HepG2 (cell line): ENCODE measurements around the gene C1GALT1. TPM values are rescaled to one million over a fixed set of nuclear protein-coding genes. Genes with fewer than 3 reads are reported as not detected.

ENCODE experiments used
- ARHGAP35 ChIP-seq: sonication (generic); formaldehyde crosslinking; IDR thresholded peaks from 2 replicates; pipeline ENCODE4 v1.9.0; 2022; ENCODE audit warnings: mild to moderate bottlenecking, inconsistent platforms, moderate library complexity, missing genetic modification reagents, borderline replicate concordance
- ELF3 ChIP-seq: IDR thresholded peaks from 2 replicates; pipeline ENCODE4 v1.6.1; 2016; ENCODE audit warnings: missing genetic modification reagents, missing compliant biosample characterization
- ETV5 ChIP-seq: IDR thresholded peaks from 2 replicates; pipeline ENCODE4 v1.6.1; 2018; ENCODE audit warnings: missing biosample characterization, missing genetic modification reagents, inconsistent platforms, borderline replicate concordance
- KLF15 ChIP-seq: sonication (generic); formaldehyde crosslinking; IDR thresholded peaks from 2 replicates; pipeline ENCODE4 v1.8.1; 2023; ENCODE audit warnings: borderline replicate concordance, mild to moderate bottlenecking, inconsistent platforms, missing genetic modification reagents, mixed read lengths
- MXD4 ChIP-seq: IDR thresholded peaks from 2 replicates; pipeline ENCODE4 v1.6.1; 2016; ENCODE audit warnings: mild to moderate bottlenecking, missing biosample characterization, missing genetic modification reagents
- NR3C1 ChIP-seq: sonication (generic); formaldehyde crosslinking; IDR thresholded peaks from 2 replicates; pipeline ENCODE4 v1.4.0; 2020; ENCODE audit warnings: missing genetic modification reagents
- RAD51 ChIP-seq: fragments of 450-650 bp; IDR thresholded peaks from 2 replicates; pipeline ENCODE4 v1.6.1; 2016; ENCODE audit warnings: borderline replicate concordance
- RXRB ChIP-seq: IDR thresholded peaks from 2 replicates; pipeline ENCODE4 v1.6.1; 2016; ENCODE audit warnings: borderline replicate concordance, missing genetic modification reagents, missing compliant biosample characterization
- TBX3 ChIP-seq: fragments of 450-650 bp; IDR thresholded peaks from 2 replicates; pipeline ENCODE4 v1.6.1; 2017; ENCODE audit warnings: antibody characterized with exemption, mild to moderate bottlenecking, inconsistent platforms, borderline replicate concordance
- TEAD3 ChIP-seq: optimal IDR thresholded peaks from 2 replicates; pipeline ENCODE3; 2016; ENCODE audit warnings: borderline replicate concordance
- ZMYM3 ChIP-seq: sonication (generic); formaldehyde crosslinking; IDR thresholded peaks from 2 replicates; pipeline ENCODE4 v1.5.1; 2020; ENCODE audit warnings: mild to moderate bottlenecking, missing genetic modification reagents
- ZNF143 ChIP-seq: sonication (generic); formaldehyde crosslinking; IDR thresholded peaks from 2 replicates; pipeline ENCODE4 v1.4.0; 2020; ENCODE audit warnings: missing genetic modification reagents
- ZNF569 ChIP-seq: sonication (generic); formaldehyde crosslinking; IDR thresholded peaks from 2 replicates; pipeline ENCODE4 v1.5.0; 2020; ENCODE audit warnings: mild to moderate bottlenecking, missing genetic modification reagents, moderate library complexity, borderline replicate concordance
- ZNF749 ChIP-seq: sonication (generic); formaldehyde crosslinking; IDR thresholded peaks from 2 replicates; pipeline ENCODE4 v1.8.0; 2022; ENCODE audit warnings: mild to moderate bottlenecking, missing genetic modification reagents, moderate library complexity, borderline replicate concordance
- polyA plus RNA-seq, 8 experiments: library from polyadenylated mRNA; depleted of rRNA in 3 of 8; stranded (reverse) in 7 of 8; unstranded in 1 of 8; fragments of >200 nt; fragmentation: Illumina TruSeq in 4 of 8; extraction: Trizol in 4 of 8; gene quantifications; 2 replicates each; pipeline versions ENCODE4 v1.2.1 to v1.2.3, GENCODE V29; 2011 to 2016; ENCODE audit warnings: low read depth in 4 of 8, missing spikeins in 1 of 8, mixed read lengths in 1 of 8; ENCODE audit not compliant: insufficient read depth in 1 of 8
- total RNA-seq, 5 experiments: library from RNA; depleted of rRNA; stranded (reverse); fragments of >200 nt; fragmentation: Illumina TruSeq; extraction: Trizol; gene quantifications; 2 replicates each; pipeline ENCODE4 v1.2.3, GENCODE V29; 2016; ENCODE audit warnings: low read depth in 1 of 5
- TF ChIP-seq, protein P1 (sequence below): sonication (generic); formaldehyde crosslinking; IDR thresholded peaks from 2 replicates; pipeline ENCODE4 v1.5.0; 2020; ENCODE audit warnings: mild to moderate bottlenecking, missing genetic modification reagents
- TF ChIP-seq, protein P2 (sequence below): sonication (generic); formaldehyde crosslinking; IDR thresholded peaks from 2 replicates; pipeline ENCODE4 v1.4.0; 2020; ENCODE audit warnings: missing genetic modification reagents

C1GALT1 gene
- total and polyA plus RNA-seq, 2 of the 13 experiments (the other 11 are each of a cell fraction or from before 2014, with no cell fraction given) = 57.1 to 65.9 TPM

DNA sequence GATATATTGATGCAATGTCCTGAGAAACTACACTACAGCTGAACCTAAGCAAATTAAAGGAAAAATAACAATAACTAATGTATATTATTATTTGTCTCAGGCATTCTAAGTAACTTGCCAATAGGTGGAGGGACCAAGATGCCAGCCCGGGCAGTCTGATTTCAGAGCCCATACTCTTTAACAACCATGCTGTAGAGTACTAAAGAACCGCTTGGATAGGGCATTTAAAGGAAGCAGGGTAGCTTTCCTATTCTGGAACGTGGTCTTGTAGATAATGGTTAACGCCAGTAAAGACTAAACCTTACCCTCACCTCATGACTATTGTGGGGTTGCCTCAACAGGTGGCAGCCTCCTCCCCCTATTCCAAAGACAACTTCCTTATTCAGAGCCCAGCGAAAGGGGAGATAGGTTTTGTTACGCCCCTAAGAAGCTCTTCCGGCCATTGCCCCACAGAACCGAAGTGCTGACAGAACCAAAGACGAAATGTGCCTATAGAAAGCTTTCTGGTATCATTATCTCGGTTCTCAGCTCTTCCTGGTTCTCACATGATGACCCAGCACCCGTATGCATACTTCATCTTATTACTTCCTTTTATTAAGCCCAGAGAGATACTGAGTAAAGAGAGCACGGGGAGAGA, 707 bp upstream of the C1GALT1 start (continued):
- TF ChIP-seq, protein P1, sequence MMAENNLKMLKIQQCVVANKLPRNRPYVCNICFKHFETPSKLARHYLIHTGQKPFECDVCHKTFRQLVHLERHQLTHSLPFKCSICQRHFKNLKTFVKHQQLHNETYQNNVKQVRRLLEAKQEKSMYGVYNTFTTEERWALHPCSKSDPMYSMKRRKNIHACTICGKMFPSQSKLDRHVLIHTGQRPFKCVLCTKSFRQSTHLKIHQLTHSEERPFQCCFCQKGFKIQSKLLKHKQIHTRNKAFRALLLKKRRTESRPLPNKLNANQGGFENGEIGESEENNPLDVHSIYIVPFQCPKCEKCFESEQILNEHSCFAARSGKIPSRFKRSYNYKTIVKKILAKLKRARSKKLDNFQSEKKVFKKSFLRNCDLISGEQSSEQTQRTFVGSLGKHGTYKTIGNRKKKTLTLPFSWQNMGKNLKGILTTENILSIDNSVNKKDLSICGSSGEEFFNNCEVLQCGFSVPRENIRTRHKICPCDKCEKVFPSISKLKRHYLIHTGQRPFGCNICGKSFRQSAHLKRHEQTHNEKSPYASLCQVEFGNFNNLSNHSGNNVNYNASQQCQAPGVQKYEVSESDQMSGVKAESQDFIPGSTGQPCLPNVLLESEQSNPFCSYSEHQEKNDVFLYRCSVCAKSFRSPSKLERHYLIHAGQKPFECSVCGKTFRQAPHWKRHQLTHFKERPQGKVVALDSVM (CRISPR knock-in tag) = no peak
- TF ChIP-seq TBX3 = no peak
- TF ChIP-seq KLF15 (CRISPR knock-in tag) = no peak
- TF ChIP-seq ELF3 (CRISPR knock-in tag) = peak; percentile 79
- TF ChIP-seq RXRB (CRISPR knock-in tag) = no peak
- TF ChIP-seq RAD51 = no peak
- no peak for TF ChIP-seq MXD4 (CRISPR knock-in tag)
- peak; percentile 41; the same call in 1 of the 2 replicates for TF ChIP-seq ETV5 (CRISPR knock-in tag)
- no peak for TF ChIP-seq ZNF569 (CRISPR knock-in tag)
- TF ChIP-seq ZMYM3 (CRISPR knock-in tag) = 0 out of 2 replicates have a peak, but pooled peaks have one; percentile 7
- TF ChIP-seq TEAD3 (CRISPR knock-in tag) = no peak
- no peak for TF ChIP-seq ZNF749 (CRISPR knock-in tag)
- TF ChIP-seq NR3C1 (CRISPR knock-in tag) = no peak
- no peak for TF ChIP-seq ARHGAP35 (CRISPR knock-in tag)
- TF ChIP-seq ZNF143 = no peak
- TF ChIP-seq, protein P2, sequence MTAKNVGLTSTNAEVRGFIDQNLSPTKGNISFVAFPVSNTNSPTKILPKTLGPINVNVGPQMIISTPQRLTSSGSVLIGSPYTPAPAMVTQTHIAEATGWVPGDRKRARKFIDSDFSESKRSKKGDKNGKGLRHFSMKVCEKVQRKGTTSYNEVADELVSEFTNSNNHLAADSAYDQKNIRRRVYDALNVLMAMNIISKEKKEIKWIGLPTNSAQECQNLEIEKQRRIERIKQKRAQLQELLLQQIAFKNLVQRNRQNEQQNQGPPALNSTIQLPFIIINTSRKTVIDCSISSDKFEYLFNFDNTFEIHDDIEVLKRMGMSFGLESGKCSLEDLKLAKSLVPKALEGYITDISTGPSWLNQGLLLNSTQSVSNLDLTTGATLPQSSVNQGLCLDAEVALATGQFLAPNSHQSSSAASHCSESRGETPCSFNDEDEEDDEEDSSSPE (CRISPR knock-in tag) = no peak
